ENCODE measurements around the gene C5orf22. TPM values are rescaled to one million over a fixed set of nuclear protein-coding genes. Genes with fewer than 3 reads are reported as not detected.
"Not testable (repeated sequence)": the region's sequence is repeated elsewhere in the genome, so short reads cannot be mapped to it uniquely, and the experiment has no call there.

C5orf22 gene
- total and polyA plus RNA-seq, 2 experiments from 2014 or later: 14.7 to 33.6 TPM

- Histone ChIP-seq H3K36me3 (peaks cover 43% of the 10 kb centered on the region), H3K4me1 (ENCODE audit: low read depth) (no peaks in the 10 kb centered on the region), H3K27me3 (no peaks in the 10 kb centered on the region), H3K9me3 (ENCODE audit: low read depth) (no peaks in the 10 kb centered on the region), H3K4me3 (no peak overlapping the region), H3K27ac (no peak overlapping the region)
- TF ChIP-seq CTCF (IDR thresholded peaks at IDR 0.05; ENCODE audit: low read depth, low read length): no peak
- DNase-seq (ENCODE audit: low read depth in 1 of 2, low spot score in 1 of 2): no peak
Observed at GRCh38 chr5:31553863-31554262, 21.8 kb downstream of the C5orf22 start.

DNA sequence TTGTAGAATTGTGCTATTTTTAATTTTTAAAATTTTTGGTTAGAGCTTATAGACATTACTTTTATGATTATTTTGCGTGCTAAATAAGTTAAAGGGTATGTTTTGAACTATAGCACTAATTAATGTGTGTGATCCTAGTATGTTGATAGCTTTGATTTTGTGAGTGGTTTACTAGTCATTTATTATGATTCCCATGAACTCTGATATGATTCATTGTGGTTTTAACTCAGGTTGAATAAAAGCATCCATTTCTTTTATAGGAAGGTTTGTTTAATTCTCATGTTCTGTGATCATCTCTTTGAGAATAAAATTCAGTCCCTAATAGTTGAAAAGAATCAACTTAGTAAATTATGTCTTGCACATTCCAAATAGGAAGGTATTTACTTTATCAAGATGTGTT lies 22.5 kb downstream of the C5orf22 start:
- Histone ChIP-seq H3K36me3 (peaks cover 42% of the 10 kb centered on the region), H3K9me3 (ENCODE audit: low read depth) (no peaks in the 10 kb centered on the region), H3K27me3 (no peaks in the 10 kb centered on the region), H3K4me3 (no peak overlapping the region), H3K27ac (no peak overlapping the region), H3K4me1 (ENCODE audit: low read depth) (no peaks in the 10 kb centered on the region)
- DNase-seq (ENCODE audit: low read depth in 1 of 2, low spot score in 1 of 2): no peak
- no peak for TF ChIP-seq CTCF (IDR thresholded peaks at IDR 0.05; ENCODE audit: low read depth, low read length)

DNA sequence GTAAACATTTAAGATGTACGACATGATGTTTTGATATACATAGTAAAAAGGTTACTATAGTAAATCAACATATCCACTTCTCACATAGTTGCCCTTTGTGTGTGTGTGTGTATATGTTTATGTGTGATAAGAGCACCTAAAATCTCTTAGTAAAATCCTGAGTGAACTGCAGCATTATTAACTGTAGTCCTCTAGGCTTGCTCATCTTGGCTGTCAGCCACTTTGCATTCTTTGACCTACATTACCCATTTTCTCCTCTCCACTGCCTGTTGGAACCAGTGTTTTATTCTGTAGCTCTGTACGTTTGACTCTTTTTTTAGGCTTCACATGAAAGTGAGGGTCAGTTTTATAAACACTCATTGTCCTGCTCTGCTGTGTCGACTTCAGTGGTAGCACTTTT lies 24.4 kb downstream of the C5orf22 start:
- peak in 1 of 2 donors; percentile 41 for DNase-seq (ENCODE audit: low read depth in 1 of 2, low spot score in 1 of 2)
- no peaks in the 10 kb centered on the region for H3K4me1 ChIP-seq (ENCODE audit: low read depth)
- H3K9me3 ChIP-seq (ENCODE audit: low read depth): no peaks in the 10 kb centered on the region
- TF ChIP-seq CTCF (IDR thresholded peaks at IDR 0.05; ENCODE audit: low read depth, low read length): no peak
- H3K36me3 ChIP-seq: peaks cover 35% of the 10 kb centered on the region
- H3K27ac ChIP-seq: no peak overlapping the region
- H3K4me3 ChIP-seq: no peak overlapping the region
- H3K27me3 ChIP-seq: no peaks in the 10 kb centered on the region

- Histone ChIP-seq H3K4me1 (ENCODE audit: low read depth) (no peaks in the 10 kb centered on the region), H3K36me3 (peaks cover 2% of the 10 kb centered on the region), H3K4me3 (no peak overlapping the region), H3K27ac (no peak overlapping the region), H3K9me3 (ENCODE audit: low read depth) (no peaks in the 10 kb centered on the region), H3K27me3 (no peaks in the 10 kb centered on the region)
- DNase-seq (ENCODE audit: low read depth in 1 of 2, low spot score in 1 of 2): no peak
- no peak for TF ChIP-seq CTCF (IDR thresholded peaks at IDR 0.05; ENCODE audit: low read depth, low read length)
Observed at GRCh38 chr5:31559942-31560341, 27.8 kb downstream of the C5orf22 start.

DNA sequence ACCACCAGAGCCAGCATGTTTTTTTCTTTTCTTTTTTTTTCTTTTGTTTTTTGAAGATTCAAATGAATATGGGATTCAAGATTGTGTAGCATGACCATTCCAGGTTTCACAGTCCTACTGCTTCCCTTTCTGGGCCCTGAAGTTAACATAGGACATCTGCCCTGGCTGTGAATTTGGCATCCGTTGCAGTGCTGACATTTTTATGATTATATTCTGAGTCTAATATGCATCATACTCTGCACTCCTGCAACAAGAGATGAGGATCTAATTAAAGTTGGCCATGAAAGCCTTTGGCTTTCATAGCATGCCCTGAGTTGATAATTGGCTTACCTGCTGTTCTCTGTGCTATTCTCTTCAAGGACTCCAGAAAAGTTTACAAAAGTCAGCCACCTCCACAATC lies 29.8 kb downstream of the C5orf22 start:
- no peak for TF ChIP-seq CTCF (IDR thresholded peaks at IDR 0.05; ENCODE audit: low read depth, low read length)
- no peak for DNase-seq (ENCODE audit: low read depth in 1 of 2, low spot score in 1 of 2)
- H3K9me3 ChIP-seq (ENCODE audit: low read depth): no peaks in the 10 kb centered on the region
- no peaks in the 10 kb centered on the region for H3K4me1 ChIP-seq (ENCODE audit: low read depth)
- H3K36me3 ChIP-seq: no peaks in the 10 kb centered on the region
- H3K27ac ChIP-seq: no peak overlapping the region
- H3K4me3 ChIP-seq: no peak overlapping the region
- no peaks in the 10 kb centered on the region for H3K27me3 ChIP-seq

- H3K36me3 ChIP-seq: no peaks in the 10 kb centered on the region
- H3K27me3 ChIP-seq: no peaks in the 10 kb centered on the region
- H3K4me1 ChIP-seq (ENCODE audit: low read depth): no peaks in the 10 kb centered on the region
- TF ChIP-seq CTCF (IDR thresholded peaks at IDR 0.05; ENCODE audit: low read depth, low read length): no peak
- DNase-seq (ENCODE audit: low read depth in 1 of 2, low spot score in 1 of 2): no peak
- H3K9me3 ChIP-seq (ENCODE audit: low read depth): no peaks in the 10 kb centered on the region
- H3K27ac ChIP-seq: no peak overlapping the region
- H3K4me3 ChIP-seq: no peak overlapping the region
Observed at GRCh38 chr5:31563216-31563615, 31.1 kb downstream of the C5orf22 start.

GRCh38 chr5:31566362-31566761 lies 34.3 kb downstream of the C5orf22 start:
- H3K4me1 ChIP-seq (ENCODE audit: low read depth); H3K36me3 ChIP-seq; H3K27ac ChIP-seq; H3K9me3 ChIP-seq (ENCODE audit: low read depth); H3K27me3 ChIP-seq; H3K4me3 ChIP-seq; DNase-seq (ENCODE audit: low read depth in 1 of 2, low spot score in 1 of 2): not testable (repeated sequence)
